ENCODE results near the gene SBNO2. TPM values are rescaled to one million over a fixed set of nuclear protein-coding genes. Genes with fewer than 3 reads are reported as not detected.

Gene SBNO2
- total RNA-seq, 1 donor from 2014 or later = 20.9 TPM

Other genes starting within 250 kb of the SBNO2 start
- 5.2 TPM for gene ARID3A, start 248.2 kb downstream of the SBNO2 start, total RNA-seq
- gene WDR18, start 189.9 kb downstream of the SBNO2 start, total RNA-seq = 44.0 TPM
- gene GRIN3B, start 173.8 kb downstream of the SBNO2 start, total RNA-seq = not detected
- gene TMEM259, start 153.1 kb downstream of the SBNO2 start, total RNA-seq = 72.1 TPM
- gene RNU6-2, start 152.7 kb downstream of the SBNO2 start, total RNA-seq = not detected
- gene CNN2, start 147.7 kb downstream of the SBNO2 start, total RNA-seq = 42.3 TPM
- gene ABCA7, start 134.2 kb downstream of the SBNO2 start, total RNA-seq = 22.1 TPM
- gene ARHGAP45, start 107.1 kb downstream of the SBNO2 start, total RNA-seq = 16.8 TPM
- 73.4 TPM for gene POLR2E, start 78.9 kb downstream of the SBNO2 start, total RNA-seq
- 115 TPM for gene GPX4, start 70.3 kb downstream of the SBNO2 start, total RNA-seq
- 64.9 TPM for gene STK11, start 31.5 kb upstream of the SBNO2 start, total RNA-seq
- 1.1 TPM for gene CBARP, start 63.7 kb upstream of the SBNO2 start, total RNA-seq
- gene ATP5F1D, start 67.5 kb upstream of the SBNO2 start, total RNA-seq = 67.2 TPM
- 26.7 TPM for gene MIDN, start 74.3 kb upstream of the SBNO2 start, total RNA-seq
- gene CIRBP, start 95.1 kb upstream of the SBNO2 start, total RNA-seq = 434 TPM
- 3.9 TPM for gene FAM174C, start 101.3 kb upstream of the SBNO2 start, total RNA-seq
- not detected for gene EFNA2, start 111.6 kb upstream of the SBNO2 start, total RNA-seq
- gene NDUFS7, start 209.6 kb upstream of the SBNO2 start, total RNA-seq = 90.7 TPM
- 102 TPM for gene GAMT, start 227.3 kb upstream of the SBNO2 start, total RNA-seq
- 55.9 TPM for gene DAZAP1, start 233.3 kb upstream of the SBNO2 start, total RNA-seq